PC-3 (cell line): ENCODE data around the gene CTBP2. TPM values are rescaled to one million over a fixed set of nuclear protein-coding genes. Genes with fewer than 3 reads are reported as not detected.

ENCODE experiments used
- ATAC-seq: fragments of 200-7000 bp; cut with Tn5 transposase; 2 replicates; pipeline ENCODE4 v1.9.1; 2020; ENCODE audit warnings: mild to moderate bottlenecking, moderate library complexity
- BruUV-seq: library from RNA; stranded (reverse); fragments of 400-500 nt; replicated peaks from 2 replicates; lab custom pipeline; 2021; lab: Mats Ljungman, UMichigan
- CTCF ChIA-PET: fragments of 300-600 bp; sonication (Branson Sonifier 250); formaldehyde crosslinking; loops from one replicate; lab custom pipeline; 2022; ENCODE audit warnings: antibody characterized with exemption; lab: Charles Lee
- POLR2A ChIA-PET: fragments of 300-600 bp; sonication (Branson Sonifier 250); formaldehyde crosslinking; loops from one replicate; lab custom pipeline; 2022; ENCODE audit warnings: antibody characterized with exemption; ENCODE audit not compliant: unreplicated experiment; lab: Charles Lee
- DNase-seq: peaks from one replicate; pipeline ENCODE4 v3.0.0-alpha.2; 2015
- H2AFZ ChIP-seq: fragments of 300-600 bp; sonication (generic); 2 replicates; pipeline ENCODE4 v1.6.0; 2016; ENCODE audit warnings: antibody characterized with exemption, low read length
- H3F3A ChIP-seq: fragments of 300-600 bp; sonication (generic); one replicate; pipeline ENCODE4 v1.6.0; 2017; ENCODE audit warnings: antibody characterized with exemption, low read length, control low read depth, mild to moderate bottlenecking; ENCODE audit not compliant: unreplicated experiment
- H3K27ac ChIP-seq: fragments of 300-600 bp; sonication (generic); 2 replicates; pipeline ENCODE4 v1.5.1; 2016; ENCODE audit warnings: mild to moderate bottlenecking, low read length
- H3K27me3 ChIP-seq: fragments of 300-600 bp; sonication (generic); 2 replicates; pipeline ENCODE4 v1.6.1; 2016; ENCODE audit warnings: low read length, mixed read lengths
- H3K36me3 ChIP-seq: fragments of 300-600 bp; sonication (generic); 2 replicates; pipeline ENCODE4 v1.6.1; 2016; ENCODE audit warnings: low read depth, mixed run types, low read length, mixed read lengths
- H3K4me1 ChIP-seq: fragments of 300-600 bp; sonication (generic); 2 replicates; pipeline ENCODE4 v1.5.1; 2016; ENCODE audit warnings: low read length; ENCODE audit not compliant: insufficient read depth
- H3K4me2 ChIP-seq: fragments of 300-600 bp; sonication (generic); 2 replicates; pipeline ENCODE4 v1.6.0; 2016; ENCODE audit warnings: low read length
- H3K4me3 ChIP-seq: fragments of 300-600 bp; sonication (generic); 2 replicates; pipeline ENCODE4 v1.5.1; 2016; ENCODE audit warnings: mild to moderate bottlenecking, low read length, mixed read lengths
- H3K79me2 ChIP-seq: fragments of 300-600 bp; sonication (generic); 2 replicates; pipeline ENCODE4 v1.6.1; 2017; ENCODE audit warnings: low read length, mixed read lengths
- H3K9ac ChIP-seq: fragments of 300-600 bp; sonication (generic); 2 replicates; pipeline ENCODE4 v1.6.0; 2016; ENCODE audit warnings: mild to moderate bottlenecking, low read length
- H3K9me2 ChIP-seq: fragments of 300-600 bp; sonication (generic); replicated peaks from 2 replicates; pipeline ENCODE4 v1.6.1; 2016; ENCODE audit warnings: mixed run types, low read length, mixed read lengths
- H3K9me3 ChIP-seq: fragments of 300-600 bp; sonication (generic); 2 replicates; pipeline ENCODE4 v1.6.1; 2016; ENCODE audit warnings: low read length, mixed read lengths
- H4K20me1 ChIP-seq: fragments of 300-600 bp; sonication (generic); 2 replicates; pipeline ENCODE4 v1.6.1; 2016; ENCODE audit warnings: low read length, mixed read lengths
- EZH2 ChIP-seq: fragments of 300-600 bp; sonication (generic); IDR thresholded peaks from one replicate; pipeline ENCODE4 v1.6.1; 2017; ENCODE audit warnings: antibody characterized with exemption, mild to moderate bottlenecking, low read length; ENCODE audit not compliant: unreplicated experiment
- EZH2phosphoT487 ChIP-seq: fragments of 300-600 bp; sonication (generic); IDR thresholded peaks from 2 replicates; pipeline ENCODE4 v1.6.1; 2018; ENCODE audit warnings: mild to moderate bottlenecking, antibody characterized with exemption, low read length, borderline replicate concordance
- intact Hi-C: fragments of 100-400 bp; cut with micrococcal nuclease; formaldehyde crosslinking; loops from 2 replicates; pipeline ENCODE4 v1.9.0; 2023
- total RNA-seq: library from RNA; depleted of rRNA; stranded (reverse); fragments of >200 nt; gene quantifications from 2 replicates; pipeline ENCODE4 v1.2.3, GENCODE V29; 2014
- TF ChIP-seq, protein P1 (sequence below): fragments of 300-600 bp; sonication (generic); conservative IDR thresholded peaks from 2 replicates; pipeline ENCODE4 v1.5.1; 2017; ENCODE audit warnings: antibody characterized with exemption, low read depth, mild to moderate bottlenecking, low read length

CTBP2 gene
- total RNA-seq, 1 experiment from 2014 or later, result 78.9 TPM

- Histone ChIP-seq H3K4me2 (no peak overlapping the region), H3K4me1 (peaks cover 64% of the 10 kb centered on the region), H3K9me3 (no peaks in the 10 kb centered on the region), H3K27me3 (no peaks in the 10 kb centered on the region), H3K27ac (no peak overlapping the region), H3K36me3 (no peaks in the 10 kb centered on the region), H3F3A (no peaks in the 10 kb centered on the region), H3K9ac (no peak overlapping the region), H2AFZ (no peak overlapping the region), H3K79me2 (peaks cover 82% of the 10 kb centered on the region), H4K20me1 (no peaks in the 10 kb centered on the region), H3K4me3 (no peak overlapping the region), H3K9me2 (no peaks in the 10 kb centered on the region)
- DNase-seq (no peak), ATAC-seq (no peak)
- no TSS peak for BruUV-seq
- TF ChIP-seq EZH2phosphoT487 (no peak), EZH2 (no peak)
- TF ChIP-seq, protein P1, sequence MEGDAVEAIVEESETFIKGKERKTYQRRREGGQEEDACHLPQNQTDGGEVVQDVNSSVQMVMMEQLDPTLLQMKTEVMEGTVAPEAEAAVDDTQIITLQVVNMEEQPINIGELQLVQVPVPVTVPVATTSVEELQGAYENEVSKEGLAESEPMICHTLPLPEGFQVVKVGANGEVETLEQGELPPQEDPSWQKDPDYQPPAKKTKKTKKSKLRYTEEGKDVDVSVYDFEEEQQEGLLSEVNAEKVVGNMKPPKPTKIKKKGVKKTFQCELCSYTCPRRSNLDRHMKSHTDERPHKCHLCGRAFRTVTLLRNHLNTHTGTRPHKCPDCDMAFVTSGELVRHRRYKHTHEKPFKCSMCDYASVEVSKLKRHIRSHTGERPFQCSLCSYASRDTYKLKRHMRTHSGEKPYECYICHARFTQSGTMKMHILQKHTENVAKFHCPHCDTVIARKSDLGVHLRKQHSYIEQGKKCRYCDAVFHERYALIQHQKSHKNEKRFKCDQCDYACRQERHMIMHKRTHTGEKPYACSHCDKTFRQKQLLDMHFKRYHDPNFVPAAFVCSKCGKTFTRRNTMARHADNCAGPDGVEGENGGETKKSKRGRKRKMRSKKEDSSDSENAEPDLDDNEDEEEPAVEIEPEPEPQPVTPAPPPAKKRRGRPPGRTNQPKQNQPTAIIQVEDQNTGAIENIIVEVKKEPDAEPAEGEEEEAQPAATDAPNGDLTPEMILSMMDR, result no peak
- intact Hi-C loops, result no loop called here
- ChIA-PET CTCF (no interaction called here), POLR2A (no interaction called here)
Measured at GRCh38 chr10:125032474-125033020, 127.8 kb downstream of the CTBP2 start.

DNA sequence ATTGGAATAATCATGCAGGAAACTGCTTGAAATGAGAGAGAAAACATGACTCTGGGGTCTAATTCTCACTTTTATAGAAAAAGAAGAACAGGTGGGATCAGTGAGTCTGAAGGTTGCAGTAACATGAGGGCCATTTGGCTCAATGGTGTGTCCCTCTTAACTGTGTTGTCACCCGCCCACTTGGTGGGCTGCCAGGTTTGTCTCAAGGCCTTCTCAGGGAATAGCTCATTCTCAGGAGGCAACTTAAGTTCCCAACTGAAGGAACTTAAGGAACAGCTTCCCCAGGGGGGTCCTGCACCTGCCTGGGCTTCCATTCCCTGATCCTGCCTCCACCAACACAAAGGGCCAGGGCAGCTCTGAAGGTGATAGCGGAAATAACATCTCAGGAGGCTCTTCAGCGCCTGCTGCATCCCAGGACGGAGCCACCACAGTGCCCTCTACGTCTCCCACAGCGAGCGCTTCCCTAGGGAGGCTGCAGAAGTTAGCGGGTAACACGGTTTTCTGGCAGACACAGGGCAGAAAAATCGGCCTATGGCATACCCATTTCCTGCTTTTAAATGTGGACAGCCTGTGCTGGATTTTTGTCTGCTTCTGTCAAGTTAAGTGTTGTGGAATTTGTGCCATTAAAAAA lies 129.7 kb downstream of the CTBP2 start:
- Histone ChIP-seq H3K4me3 (no peak overlapping the region), H3K79me2 (peaks cover 78% of the 10 kb centered on the region), H3K27me3 (no peaks in the 10 kb centered on the region), H3K36me3 (no peaks in the 10 kb centered on the region), H3K4me2 (0 out of 2 replicates have a peak overlapping the region, but pooled peaks have one; percentile 24), H3K9ac (no peak overlapping the region), H3K4me1 (peaks cover 48% of the 10 kb centered on the region), H2AFZ (no peak overlapping the region), H3K9me3 (no peaks in the 10 kb centered on the region), H3F3A (no peaks in the 10 kb centered on the region), H3K9me2 (no peaks in the 10 kb centered on the region), H4K20me1 (no peaks in the 10 kb centered on the region), H3K27ac (peak overlapping the region; percentile 67)
- no peak for TF ChIP-seq EZH2phosphoT487
- TF ChIP-seq, protein P1, result no peak
- TF ChIP-seq EZH2, result no peak
- no peak for DNase-seq
- no TSS peak for BruUV-seq
- intact Hi-C loops, result no loop called here
- ChIA-PET CTCF (no interaction called here), POLR2A (no interaction called here)
- ATAC-seq, result no peak
